Smooth muscle cell (in vitro differentiated cells): ENCODE data around the gene GRIN3B. TPM values are rescaled to one million over a fixed set of nuclear protein-coding genes. Genes with fewer than 3 reads are reported as not detected.

Source experiments
- DNase-seq: peaks from one replicate; lab custom pipeline; 2025; ENCODE audit not compliant: unreplicated experiment; lab: John Stamatoyannopoulos, UW
- H2AFZ ChIP-seq: fragments of 200-600 bp; sonication (generic); 2 replicates; pipeline ENCODE4 v1.6.0; 2016; ENCODE audit warnings: antibody characterized with exemption, low read depth, mild to moderate bottlenecking
- H3F3A ChIP-seq: fragments of 200-600 bp; sonication (generic); 2 replicates; pipeline ENCODE4 v1.6.0; 2017; ENCODE audit warnings: antibody characterized with exemption, low read depth
- H3K27ac ChIP-seq: fragments of 200-600 bp; sonication (generic); 2 replicates; pipeline ENCODE4 v1.5.1; 2016; ENCODE audit warnings: low read depth, mild to moderate bottlenecking
- H3K27me3 ChIP-seq: fragments of 200-600 bp; sonication (generic); 2 replicates; pipeline ENCODE4 v1.6.1; 2016; ENCODE audit warnings: low read depth, mild to moderate bottlenecking
- H3K36me3 ChIP-seq: fragments of 200-600 bp; sonication (generic); 2 replicates; pipeline ENCODE4 v1.5.1; 2016; ENCODE audit warnings: low read depth
- H3K4me1 ChIP-seq: fragments of 200-600 bp; sonication (generic); 2 replicates; pipeline ENCODE4 v1.5.1; 2016; ENCODE audit warnings: low read depth
- H3K4me2 ChIP-seq: fragments of 200-600 bp; sonication (generic); 2 replicates; pipeline ENCODE4 v1.6.0; 2016; ENCODE audit warnings: mild to moderate bottlenecking
- H3K4me3 ChIP-seq: fragments of 200-600 bp; sonication (generic); 2 replicates; pipeline ENCODE4 v1.5.1; 2016; ENCODE audit warnings: mild to moderate bottlenecking
- H3K79me2 ChIP-seq: fragments of 200-600 bp; sonication (generic); 2 replicates; pipeline ENCODE4 v1.6.0; 2016; ENCODE audit warnings: low read depth, mild to moderate bottlenecking
- H3K9ac ChIP-seq: fragments of 200-600 bp; sonication (generic); 2 replicates; pipeline ENCODE4 v1.6.0; 2016; ENCODE audit warnings: low read depth
- H3K9me3 ChIP-seq: fragments of 200-600 bp; sonication (generic); replicated peaks from 2 replicates; pipeline ENCODE4 v1.5.1; 2016; ENCODE audit warnings: low read depth
- H4K20me1 ChIP-seq: fragments of 200-600 bp; sonication (generic); 2 replicates; pipeline ENCODE4 v1.6.0; 2016; ENCODE audit warnings: low read depth
- WGBS: methylation state at CpG from one replicate; pipeline ENCODE4 v1.1.7; 2016; ENCODE audit warnings: low lambda C conversion rate; 5-methylcytosine and 5-hydroxymethylcytosine counted together
- polyA plus RNA-seq: library from polyadenylated mRNA; unstranded; fragments of >200 nt; fragmentation: Nextera tagmentation; extraction: Ambion mirVana; gene quantifications from 2 replicates; pipeline ENCODE4 v1.2.1, GENCODE V29; 2016
- total RNA-seq: library from RNA; depleted of rRNA; stranded (reverse); fragments of >200 nt; gene quantifications from 2 replicates; pipeline ENCODE4 v1.2.3, GENCODE V29; 2014
- TF ChIP-seq, protein P1 (sequence below): fragments of 200-600 bp; sonication (generic); IDR thresholded peaks from 2 replicates; pipeline ENCODE4 v1.5.1; 2017; ENCODE audit warnings: borderline replicate concordance, mild to moderate bottlenecking, antibody characterized with exemption; ENCODE audit not compliant: insufficient read depth, poor library complexity, severe bottlenecking

The GRIN3B gene
- total and polyA plus RNA-seq, 2 experiments from 2014 or later = 1.2 to 12.6 TPM

DNA sequence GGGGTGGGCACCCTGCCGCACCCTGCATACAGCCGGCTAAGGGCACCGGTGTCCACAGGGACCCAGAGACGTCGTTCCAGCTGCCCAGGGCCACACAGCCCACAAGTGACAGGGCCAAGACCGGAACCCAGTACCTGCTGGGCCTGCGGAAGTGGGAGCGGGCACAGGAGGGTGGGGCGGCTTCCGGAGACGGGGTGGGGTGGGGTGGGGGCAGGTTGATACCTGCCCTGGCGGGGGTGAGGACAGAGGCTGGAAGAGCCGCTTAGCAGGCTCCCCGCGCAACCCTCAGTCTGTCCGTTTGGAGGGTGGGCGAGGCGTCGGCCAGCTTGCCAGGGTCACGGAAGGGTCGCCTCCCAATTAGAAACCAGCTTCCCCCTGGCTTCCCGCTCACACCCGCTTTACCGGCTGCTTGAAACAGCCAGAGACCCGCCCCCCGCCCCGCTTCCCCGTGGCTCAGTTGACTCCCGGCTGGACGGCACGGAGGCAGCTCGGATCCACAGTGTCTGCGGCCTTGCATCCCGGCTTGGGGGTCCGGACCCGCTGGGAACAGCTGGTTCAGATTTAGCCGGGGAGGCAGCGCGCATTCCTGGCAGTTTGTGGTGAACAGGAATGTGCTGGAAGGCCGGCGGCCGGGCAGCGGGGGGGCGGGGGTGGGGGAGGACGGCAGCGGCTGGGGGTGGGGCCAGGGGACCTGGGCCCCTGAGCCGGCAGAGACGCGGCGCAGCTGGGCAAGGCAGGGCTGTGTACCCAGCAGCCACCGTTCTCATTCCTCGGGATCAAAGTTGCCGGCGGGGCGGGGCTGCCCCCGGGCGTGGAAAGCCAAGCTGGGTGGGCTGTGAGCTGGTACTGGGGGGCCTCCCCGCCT lies 28.1 kb downstream of the GRIN3B start:
- Histone ChIP-seq H4K20me1 (peaks cover 66% of the 10 kb centered on the region), H3K79me2 (peaks cover 70% of the 10 kb centered on the region), H3K27ac (peak overlapping the region; percentile 95), H3K9ac (peak overlapping the region; percentile 90), H3F3A (peaks cover 10% of the 10 kb centered on the region), H3K36me3 (no peaks in the 10 kb centered on the region), H3K27me3 (no peaks in the 10 kb centered on the region), H3K4me3 (peak overlapping the region; percentile 98), H3K4me2 (peak overlapping the region; percentile 99), H3K4me1 (peaks cover 20% of the 10 kb centered on the region), H3K9me3 (no peaks in the 10 kb centered on the region), H2AFZ (no peak overlapping the region)
- WGBS = 2% methylated on average over 40 of the region's 58 CpGs
- TF ChIP-seq, protein P1, sequence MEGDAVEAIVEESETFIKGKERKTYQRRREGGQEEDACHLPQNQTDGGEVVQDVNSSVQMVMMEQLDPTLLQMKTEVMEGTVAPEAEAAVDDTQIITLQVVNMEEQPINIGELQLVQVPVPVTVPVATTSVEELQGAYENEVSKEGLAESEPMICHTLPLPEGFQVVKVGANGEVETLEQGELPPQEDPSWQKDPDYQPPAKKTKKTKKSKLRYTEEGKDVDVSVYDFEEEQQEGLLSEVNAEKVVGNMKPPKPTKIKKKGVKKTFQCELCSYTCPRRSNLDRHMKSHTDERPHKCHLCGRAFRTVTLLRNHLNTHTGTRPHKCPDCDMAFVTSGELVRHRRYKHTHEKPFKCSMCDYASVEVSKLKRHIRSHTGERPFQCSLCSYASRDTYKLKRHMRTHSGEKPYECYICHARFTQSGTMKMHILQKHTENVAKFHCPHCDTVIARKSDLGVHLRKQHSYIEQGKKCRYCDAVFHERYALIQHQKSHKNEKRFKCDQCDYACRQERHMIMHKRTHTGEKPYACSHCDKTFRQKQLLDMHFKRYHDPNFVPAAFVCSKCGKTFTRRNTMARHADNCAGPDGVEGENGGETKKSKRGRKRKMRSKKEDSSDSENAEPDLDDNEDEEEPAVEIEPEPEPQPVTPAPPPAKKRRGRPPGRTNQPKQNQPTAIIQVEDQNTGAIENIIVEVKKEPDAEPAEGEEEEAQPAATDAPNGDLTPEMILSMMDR = no peak
- peak; percentile 58 for DNase-seq

DNA sequence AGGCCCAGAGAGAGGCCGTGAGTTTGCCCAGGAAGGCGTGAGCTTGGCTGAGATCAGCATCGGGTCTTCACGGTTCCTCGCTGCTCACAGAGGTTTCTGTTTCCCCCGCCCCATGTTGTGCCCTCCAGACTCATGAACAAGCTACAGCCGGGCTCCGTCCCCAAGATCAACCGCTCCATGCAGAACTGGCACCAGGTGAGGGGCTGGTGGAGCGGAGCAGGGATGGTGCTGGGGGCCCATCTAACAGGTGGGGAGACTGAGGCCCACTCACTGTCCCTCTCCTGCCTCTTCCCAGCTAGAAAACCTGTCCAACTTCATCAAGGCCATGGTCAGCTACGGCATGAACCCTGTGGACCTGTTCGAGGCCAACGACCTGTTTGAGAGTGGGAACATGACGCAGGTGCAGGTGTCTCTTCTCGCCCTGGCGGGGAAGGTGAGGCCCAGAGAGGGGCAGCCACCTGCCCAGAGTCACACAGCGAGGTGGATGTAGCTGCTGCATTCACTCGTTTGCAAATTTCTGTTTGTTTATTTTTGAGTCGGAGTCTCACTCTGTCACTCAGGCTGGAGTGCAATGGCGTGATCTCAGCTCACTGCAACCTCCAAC lies 32.1 kb downstream of the GRIN3B start:
- DNase-seq = no peak
- TF ChIP-seq, protein P1 = no peak
- Histone ChIP-seq H3K4me3 (no peak overlapping the region), H3K9me3 (no peaks in the 10 kb centered on the region), H3K36me3 (no peaks in the 10 kb centered on the region), H4K20me1 (peaks cover 85% of the 10 kb centered on the region), H3K9ac (no peak overlapping the region), H3K4me1 (peaks cover 11% of the 10 kb centered on the region), H3K79me2 (peaks cover 68% of the 10 kb centered on the region), H3F3A (peaks cover 7% of the 10 kb centered on the region), H3K27ac (no peak overlapping the region), H3K4me2 (no peak overlapping the region), H3K27me3 (no peaks in the 10 kb centered on the region), H2AFZ (no peak overlapping the region)
- 93% methylated on average over 20 of the region's 20 CpGs for WGBS

DNA sequence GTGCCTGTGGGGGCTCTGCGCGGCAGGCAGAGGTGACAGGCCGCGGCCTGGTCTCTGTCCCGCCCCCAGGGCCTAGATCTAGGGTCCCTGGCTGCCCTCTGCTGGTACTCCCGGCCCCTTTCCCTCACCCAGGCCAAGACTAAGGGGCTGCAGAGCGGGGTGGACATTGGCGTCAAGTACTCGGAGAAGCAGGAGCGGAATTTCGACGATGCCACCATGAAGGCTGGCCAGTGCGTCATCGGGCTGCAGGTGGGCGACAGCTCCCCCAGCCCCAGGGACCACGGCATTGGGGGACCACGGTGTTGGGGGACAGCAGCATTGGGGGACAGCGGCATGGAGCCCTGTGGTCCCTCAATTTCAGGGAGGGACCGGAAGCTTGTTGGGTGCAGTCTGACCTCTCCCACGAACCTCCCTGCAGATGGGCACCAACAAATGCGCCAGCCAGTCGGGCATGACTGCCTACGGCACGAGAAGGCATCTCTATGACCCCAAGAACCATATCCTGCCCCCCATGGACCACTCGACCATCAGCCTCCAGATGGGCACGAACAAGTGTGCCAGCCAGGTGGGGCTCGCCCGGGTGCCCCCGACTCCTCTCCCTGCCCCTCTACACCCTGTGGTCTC lies 35.9 kb downstream of the GRIN3B start:
- DNase-seq = no peak
- Histone ChIP-seq H3K9ac (no peak overlapping the region), H3F3A (peaks cover 7% of the 10 kb centered on the region), H3K79me2 (peaks cover 31% of the 10 kb centered on the region), H3K27ac (no peak overlapping the region), H3K9me3 (no peaks in the 10 kb centered on the region), H3K27me3 (no peaks in the 10 kb centered on the region), H3K4me1 (peaks cover 6% of the 10 kb centered on the region), H3K4me3 (no peak overlapping the region), H3K4me2 (no peak overlapping the region), H3K36me3 (no peaks in the 10 kb centered on the region), H4K20me1 (peaks cover 70% of the 10 kb centered on the region), H2AFZ (no peak overlapping the region)
- TF ChIP-seq, protein P1 = no peak
- 91% methylated on average over 27 of the region's 29 CpGs for WGBS
